Measurements from ENCODE around the gene AQP2. TPM values are rescaled to one million over a fixed set of nuclear protein-coding genes. Genes with fewer than 3 reads are reported as not detected.

The AQP2 gene
- total RNA-seq, 2 donors from 2014 or later = 2.7 TPM; not detected in 1

GRCh38 chr12:49944718-49945117, 5.8 kb upstream of the AQP2 start:
- no peak for DNase-seq (ENCODE audit: low spot score)
- no peak overlapping the region for H3K27ac ChIP-seq
- no peaks in the 10 kb centered on the region for H3K27me3 ChIP-seq (replicated peaks; ENCODE audit: insufficient read depth)
- H3K36me3 ChIP-seq = no peaks in the 10 kb centered on the region
- no peak for TF ChIP-seq POLR2A (IDR thresholded peaks at IDR 0.05)
- TF ChIP-seq, protein P1, sequence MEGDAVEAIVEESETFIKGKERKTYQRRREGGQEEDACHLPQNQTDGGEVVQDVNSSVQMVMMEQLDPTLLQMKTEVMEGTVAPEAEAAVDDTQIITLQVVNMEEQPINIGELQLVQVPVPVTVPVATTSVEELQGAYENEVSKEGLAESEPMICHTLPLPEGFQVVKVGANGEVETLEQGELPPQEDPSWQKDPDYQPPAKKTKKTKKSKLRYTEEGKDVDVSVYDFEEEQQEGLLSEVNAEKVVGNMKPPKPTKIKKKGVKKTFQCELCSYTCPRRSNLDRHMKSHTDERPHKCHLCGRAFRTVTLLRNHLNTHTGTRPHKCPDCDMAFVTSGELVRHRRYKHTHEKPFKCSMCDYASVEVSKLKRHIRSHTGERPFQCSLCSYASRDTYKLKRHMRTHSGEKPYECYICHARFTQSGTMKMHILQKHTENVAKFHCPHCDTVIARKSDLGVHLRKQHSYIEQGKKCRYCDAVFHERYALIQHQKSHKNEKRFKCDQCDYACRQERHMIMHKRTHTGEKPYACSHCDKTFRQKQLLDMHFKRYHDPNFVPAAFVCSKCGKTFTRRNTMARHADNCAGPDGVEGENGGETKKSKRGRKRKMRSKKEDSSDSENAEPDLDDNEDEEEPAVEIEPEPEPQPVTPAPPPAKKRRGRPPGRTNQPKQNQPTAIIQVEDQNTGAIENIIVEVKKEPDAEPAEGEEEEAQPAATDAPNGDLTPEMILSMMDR (IDR thresholded peaks at IDR 0.05) = no peak
- H3K4me1 ChIP-seq (replicated peaks) = no peaks in the 10 kb centered on the region
- H3K9me3 ChIP-seq = no peaks in the 10 kb centered on the region
- 93% methylated on average over 3 of the region's 3 CpGs for WGBS
- H3K4me3 ChIP-seq = no peak overlapping the region
- intact Hi-C loops (cut with DNase I) = no loop called here

DNA sequence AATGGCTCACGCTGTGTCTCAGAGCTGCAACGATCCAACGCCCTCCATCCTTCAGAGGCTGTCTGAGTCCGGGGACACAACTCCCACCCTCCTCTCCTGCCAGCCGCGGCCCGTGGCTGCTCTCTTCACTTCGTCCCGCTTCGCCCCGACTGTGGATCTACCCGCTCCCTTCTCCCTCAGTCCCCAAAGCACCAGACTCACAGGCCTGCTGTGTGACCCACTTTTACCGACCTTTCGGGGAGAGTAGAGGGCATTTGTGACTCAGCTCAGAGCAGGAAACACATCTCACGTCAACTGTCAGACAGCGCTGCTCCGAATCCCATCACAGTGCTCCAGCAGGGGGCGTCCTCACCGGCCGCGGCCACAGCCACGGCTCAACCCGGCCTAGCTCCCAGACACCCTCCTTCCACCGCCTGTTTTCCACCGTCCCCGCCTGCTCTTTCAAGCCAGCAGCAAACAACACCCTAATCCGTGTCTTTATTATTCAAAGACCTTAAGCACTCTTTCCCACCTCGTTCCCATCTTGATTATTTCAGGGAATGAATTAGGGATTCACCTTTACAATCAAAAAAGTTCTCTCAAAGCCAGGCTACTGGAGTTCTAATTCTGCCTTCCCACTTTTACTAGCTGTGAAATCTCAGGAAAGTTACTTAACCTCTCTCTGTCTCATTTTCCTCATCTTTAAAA, 5.0 kb upstream of the AQP2 start:
- Histone ChIP-seq H3K27me3 (replicated peaks; ENCODE audit: insufficient read depth) (no peaks in the 10 kb centered on the region), H3K36me3 (no peaks in the 10 kb centered on the region), H3K9me3 (no peaks in the 10 kb centered on the region), H3K27ac (no peak overlapping the region), H3K4me1 (replicated peaks) (no peaks in the 10 kb centered on the region), H3K4me3 (no peak overlapping the region)
- peak; percentile 37 for DNase-seq (ENCODE audit: low spot score)
- TF ChIP-seq POLR2A (IDR thresholded peaks at IDR 0.05) (no peak), POLR2AphosphoS5 (IDR thresholded peaks at IDR 0.05) (peak; percentile 6)
- TF ChIP-seq, protein P1 (IDR thresholded peaks at IDR 0.05) = peak; percentile 46 to 71 (median 66)
- 23% methylated on average over 28 of the region's 28 CpGs for WGBS
- intact Hi-C loops (cut with DNase I) = no loop called here

DNA sequence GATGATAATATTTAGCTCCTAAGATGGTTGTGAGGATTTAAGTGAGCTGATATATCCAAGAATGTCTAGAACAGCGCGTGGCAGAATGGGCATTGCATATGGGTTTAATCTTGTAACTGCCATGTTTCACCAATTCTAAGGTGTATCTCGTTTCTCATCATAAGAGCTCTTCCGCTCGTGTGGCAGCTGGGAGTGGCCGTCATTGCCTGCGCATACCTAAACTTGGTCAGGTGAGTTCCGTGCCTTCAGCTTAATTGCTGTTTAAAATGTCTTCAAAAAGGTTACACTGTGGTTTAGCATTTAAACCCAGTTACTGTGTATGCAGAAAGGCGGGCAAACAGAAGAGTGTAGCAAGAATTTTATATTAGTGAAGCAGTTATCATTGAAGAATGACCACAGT, 4.5 kb upstream of the AQP2 start:
- TF ChIP-seq, protein P1 (IDR thresholded peaks at IDR 0.05) = no peak
- TF ChIP-seq POLR2A (IDR thresholded peaks at IDR 0.05) (no peak), POLR2AphosphoS5 (IDR thresholded peaks at IDR 0.05) (no peak)
- Histone ChIP-seq H3K27ac (no peak overlapping the region), H3K36me3 (no peaks in the 10 kb centered on the region), H3K9me3 (no peaks in the 10 kb centered on the region), H3K4me1 (replicated peaks) (no peaks in the 10 kb centered on the region), H3K4me3 (no peak overlapping the region), H3K27me3 (replicated peaks; ENCODE audit: insufficient read depth) (no peaks in the 10 kb centered on the region)
- 80% methylated on average over 9 of the region's 9 CpGs for WGBS
- DNase-seq (ENCODE audit: low spot score) = no peak
- intact Hi-C loops (cut with DNase I) = no loop called here

- Histone ChIP-seq H3K27ac (no peak overlapping the region), H3K27me3 (replicated peaks; ENCODE audit: insufficient read depth) (no peaks in the 10 kb centered on the region), H3K4me3 (no peak overlapping the region), H3K36me3 (no peaks in the 10 kb centered on the region), H3K4me1 (replicated peaks) (no peaks in the 10 kb centered on the region), H3K9me3 (no peaks in the 10 kb centered on the region)
- 54% methylated on average over 3 of the region's 3 CpGs for WGBS
- intact Hi-C loops (cut with DNase I) = no loop called here
- TF ChIP-seq POLR2AphosphoS5 (IDR thresholded peaks at IDR 0.05) (no peak), POLR2A (IDR thresholded peaks at IDR 0.05) (no peak)
- TF ChIP-seq, protein P1 (IDR thresholded peaks at IDR 0.05) = no peak
- no peak for DNase-seq (ENCODE audit: low spot score)
Observed at GRCh38 chr12:49946497-49946896, 4.0 kb upstream of the AQP2 start.

GRCh38 chr12:49947593-49948226, 2.8 kb upstream of the AQP2 start:
- Histone ChIP-seq H3K4me3 (no peak overlapping the region), H3K36me3 (no peaks in the 10 kb centered on the region), H3K4me1 (replicated peaks) (no peaks in the 10 kb centered on the region), H3K27ac (no peak overlapping the region), H3K27me3 (replicated peaks; ENCODE audit: insufficient read depth) (no peaks in the 10 kb centered on the region), H3K9me3 (no peaks in the 10 kb centered on the region)
- intact Hi-C loops (cut with DNase I) = no loop called here
- TF ChIP-seq POLR2A (IDR thresholded peaks at IDR 0.05) (no peak), POLR2AphosphoS5 (IDR thresholded peaks at IDR 0.05) (peak; percentile 35)
- TF ChIP-seq, protein P1 (IDR thresholded peaks at IDR 0.05) = no peak
- WGBS = 66% methylated on average over 7 of the region's 7 CpGs
- no peak for DNase-seq (ENCODE audit: low spot score)

Measured in prostate gland (tissue), 2 donors.